Erythroblast (primary cell): Measurements from ENCODE around the gene NCKAP5.

ENCODE experiments used
- GATA1 ChIP-seq: IDR thresholded peaks from 2 replicates; pipeline ENCODE4 v1.6.1; 2011; ENCODE audit warnings: low read depth, mild to moderate bottlenecking, control low read depth, low read length, moderate library complexity
- POLR2A ChIP-seq: IDR thresholded peaks from 2 replicates; pipeline ENCODE4 v1.6.1; 2011; ENCODE audit warnings: mild to moderate bottlenecking, low read length

DNA sequence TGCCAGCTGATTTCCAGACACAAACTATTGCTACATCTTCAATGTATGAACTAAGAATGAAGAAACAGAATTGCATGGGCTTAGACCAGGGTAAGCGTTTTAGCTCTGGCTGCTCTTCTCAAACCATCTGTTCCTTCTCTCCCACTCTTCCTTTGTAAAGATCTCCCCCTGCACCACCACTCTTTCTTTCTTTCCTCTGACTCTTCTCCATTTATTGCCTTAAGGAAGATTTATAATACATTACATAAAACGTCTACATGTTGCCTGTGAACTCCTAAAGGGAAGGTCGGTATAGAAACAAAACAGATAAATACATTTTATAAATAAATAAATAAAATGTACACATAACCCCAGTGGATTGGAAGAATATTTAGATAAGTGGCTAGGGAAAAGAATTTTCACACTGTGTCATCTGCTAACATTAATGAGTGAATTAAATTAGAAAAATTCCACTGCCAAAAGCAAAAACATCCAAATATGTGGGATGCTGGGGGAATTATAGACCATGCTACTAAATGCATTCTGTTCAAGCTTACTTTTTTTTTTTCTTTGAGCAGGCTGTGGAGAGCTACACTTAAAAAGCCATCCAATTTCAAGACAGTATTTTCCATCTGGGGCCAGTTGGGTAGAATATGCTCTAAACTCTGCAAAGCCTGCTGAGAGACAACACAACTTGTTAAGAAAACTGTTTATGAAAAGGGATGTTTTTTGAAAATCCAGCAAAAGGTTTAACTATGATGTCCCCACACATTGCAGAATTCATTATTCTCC is 41.5 kb downstream of the NCKAP5 start:
- TF ChIP-seq POLR2A (no peak), GATA1 (no peak)
